Endodermal cell (in vitro differentiated cells): ENCODE measurements around the gene METTL22. TPM values are rescaled to one million over a fixed set of nuclear protein-coding genes. Genes with fewer than 3 reads are reported as not detected.

Experiments
- DNase-seq: peaks from one replicate; pipeline ENCODE4 v3.0.0-alpha.2; 2017
- H3K27ac ChIP-seq: 2 replicates; pipeline ENCODE4 v1.5.1; 2013; ENCODE audit warnings: mild to moderate bottlenecking, low read depth, low read length, moderate library complexity
- H3K27me3 ChIP-seq: 2 replicates; pipeline ENCODE4 v1.6.1; 2013; ENCODE audit warnings: mild to moderate bottlenecking, low read length, moderate library complexity; ENCODE audit not compliant: insufficient read depth, control insufficient read depth, poor library complexity, severe bottlenecking
- H3K36me3 ChIP-seq: 2 replicates; pipeline ENCODE4 v1.7.0; 2013; ENCODE audit warnings: mild to moderate bottlenecking, low read length, moderate library complexity; ENCODE audit not compliant: control insufficient read depth, insufficient read depth
- H3K4me1 ChIP-seq: one replicate; pipeline ENCODE4 v1.7.0; 2013; ENCODE audit warnings: low read length; ENCODE audit not compliant: control insufficient read depth, insufficient read depth
- H3K4me3 ChIP-seq: 2 replicates; pipeline ENCODE4 v1.5.1; 2013; ENCODE audit warnings: mild to moderate bottlenecking, low read length, moderate library complexity
- H3K9ac ChIP-seq: 2 replicates; pipeline ENCODE4 v1.6.1; 2013; ENCODE audit warnings: mild to moderate bottlenecking, low read length, moderate library complexity; ENCODE audit not compliant: poor library complexity, severe bottlenecking; ENCODE audit errors: extremely low read depth
- H3K9me3 ChIP-seq: 2 replicates; pipeline ENCODE4 v1.6.1; 2013; ENCODE audit warnings: mild to moderate bottlenecking, low read length, moderate library complexity; ENCODE audit not compliant: control insufficient read depth
- H3K27ac Mint-ChIP-seq: 2 replicates; pipeline ENCODE4 v1.8.0; 2020; ENCODE audit warnings: mixed read lengths
- H3K27me3 Mint-ChIP-seq: 2 replicates; pipeline ENCODE4 v1.8.0; 2021; ENCODE audit warnings: mild to moderate bottlenecking, mixed read lengths; ENCODE audit not compliant: insufficient read depth
- H3K36me3 Mint-ChIP-seq: 2 replicates; pipeline ENCODE4 v1.8.0; 2020; ENCODE audit warnings: low read depth, mixed read lengths
- H3K4me1 Mint-ChIP-seq: 2 replicates; pipeline ENCODE4 v1.8.0; 2020; ENCODE audit warnings: mixed read lengths
- H3K4me3 Mint-ChIP-seq: 2 replicates; pipeline ENCODE4 v1.8.0; 2020; ENCODE audit warnings: mild to moderate bottlenecking, moderate library complexity, mixed read lengths
- H3K9me3 Mint-ChIP-seq: 2 replicates; pipeline ENCODE4 v1.8.0; 2020; ENCODE audit warnings: mild to moderate bottlenecking, mixed read lengths
- CTCF ChIP-seq: fragments of 200-600 bp; sonication (generic); conservative IDR thresholded peaks from 2 replicates; pipeline ENCODE4 v1.5.0; 2021; ENCODE audit warnings: antibody characterized with exemption, mild to moderate bottlenecking
- WGBS, 2 experiments: methylation state at CpG; one replicate each; pipeline versions ENCODE4 v1.1.5 to v1.1.7; 2013; ENCODE audit warnings: missing lambda C conversion rate in 2 of 2, mixed read lengths in 1 of 2; ENCODE audit not compliant: insufficient coverage in 1 of 2, insufficient read length in 1 of 2; 5-methylcytosine and 5-hydroxymethylcytosine counted together
- total RNA-seq, 2 donors: library from RNA; stranded (reverse); fragmentation: NEBNext Ultra II Directional in 1 of 2; extraction: Animal tissue kit (Norgen Biotek cat#: 25700) in 1 of 2; gene quantifications; 2 replicates in 1 of 2; 3 replicates in 1 of 2; pipeline ENCODE4 v1.2.1, GENCODE V29; 2021

Gene METTL22
- total RNA-seq, 2 donors from 2014 or later, result 55.1 to 70.5 TPM

- no peak overlapping the region for H3K9ac ChIP-seq
- H3K36me3 Mint-ChIP-seq, result no peaks in the 10 kb centered on the region
- no peak overlapping the region for H3K27ac Mint-ChIP-seq
- peak; percentile 85 for DNase-seq
- TF ChIP-seq CTCF, result peak; percentile 57
- no peaks in the 10 kb centered on the region for H3K9me3 ChIP-seq
- H3K27me3 Mint-ChIP-seq, result peaks cover 23% of the 10 kb centered on the region
- H3K9me3 Mint-ChIP-seq, result no peaks in the 10 kb centered on the region
- peaks cover 77% of the 10 kb centered on the region for H3K27me3 ChIP-seq
- no peak overlapping the region for H3K4me3 Mint-ChIP-seq
- H3K4me1 Mint-ChIP-seq, result peaks cover 10% of the 10 kb centered on the region
- H3K27ac ChIP-seq, result no peak overlapping the region
- peaks cover 5% of the 10 kb centered on the region for H3K4me1 ChIP-seq
- WGBS, 2 experiments, result 0 to 2% methylated on average over 22 to 64 of the region's 64 CpGs
- peak overlapping the region; percentile 75 for H3K4me3 ChIP-seq
- H3K36me3 ChIP-seq, result no peaks in the 10 kb centered on the region
These were observed 32.2 kb upstream of the METTL22 start for GRCh38 chr16:8589057-8589899.

- no peak for TF ChIP-seq CTCF
- H3K27me3 Mint-ChIP-seq, result peaks cover 20% of the 10 kb centered on the region
- H3K9me3 Mint-ChIP-seq, result no peaks in the 10 kb centered on the region
- 3 to 5% methylated on average over 24 to 41 of the region's 41 CpGs for WGBS, 2 experiments
- peaks cover 77% of the 10 kb centered on the region for H3K27me3 ChIP-seq
- no peak within 1 kb of the TSS for H3K27ac ChIP-seq
- H3K4me3 ChIP-seq, result peak within 1 kb of the TSS; percentile 75
- DNase-seq, result peak; percentile 84
- peaks cover 5% of the 10 kb centered on the region for H3K4me1 ChIP-seq
- H3K4me3 Mint-ChIP-seq, result no peak within 1 kb of the TSS
- H3K9ac ChIP-seq, result no peak within 1 kb of the TSS
- H3K4me1 Mint-ChIP-seq, result peaks cover 10% of the 10 kb centered on the region
- H3K36me3 ChIP-seq, result no peaks in the 10 kb centered on the region
- H3K27ac Mint-ChIP-seq, result no peak within 1 kb of the TSS
- no peaks in the 10 kb centered on the region for H3K9me3 ChIP-seq
- H3K36me3 Mint-ChIP-seq, result no peaks in the 10 kb centered on the region
These were observed 31.4 kb upstream of the METTL22 start, which contains the start of gene TMEM114 for GRCh38 chr16:8589900-8590688. TMEM114 (minus strand) TSS chr16:8590511; CDS start chr16:8589838, 673 bp downstream.

- Histone ChIP-seq H3K9ac (no peak overlapping the region), H3K9me3 (peaks cover under 1% of the 10 kb centered on the region), H3K4me1 (peaks cover 5% of the 10 kb centered on the region), H3K27me3 (peaks cover 74% of the 10 kb centered on the region), H3K36me3 (no peaks in the 10 kb centered on the region), H3K27ac (no peak overlapping the region), H3K4me3 (no peak overlapping the region)
- H3K9me3 Mint-ChIP-seq, result no peaks in the 10 kb centered on the region
- 94 to 100% methylated on average over 1 to 3 of the region's 3 CpGs for WGBS, 2 experiments
- TF ChIP-seq CTCF, result no peak
- no peak overlapping the region for H3K4me3 Mint-ChIP-seq
- H3K4me1 Mint-ChIP-seq, result peaks cover 10% of the 10 kb centered on the region
- no peak overlapping the region for H3K27ac Mint-ChIP-seq
- H3K36me3 Mint-ChIP-seq, result no peaks in the 10 kb centered on the region
- DNase-seq, result no peak
- H3K27me3 Mint-ChIP-seq, result peaks cover 15% of the 10 kb centered on the region
These were observed 30.7 kb upstream of the METTL22 start for GRCh38 chr16:8590811-8591210.
